ENCODE results near the gene WDR77.

The WDR77 gene

DNA sequence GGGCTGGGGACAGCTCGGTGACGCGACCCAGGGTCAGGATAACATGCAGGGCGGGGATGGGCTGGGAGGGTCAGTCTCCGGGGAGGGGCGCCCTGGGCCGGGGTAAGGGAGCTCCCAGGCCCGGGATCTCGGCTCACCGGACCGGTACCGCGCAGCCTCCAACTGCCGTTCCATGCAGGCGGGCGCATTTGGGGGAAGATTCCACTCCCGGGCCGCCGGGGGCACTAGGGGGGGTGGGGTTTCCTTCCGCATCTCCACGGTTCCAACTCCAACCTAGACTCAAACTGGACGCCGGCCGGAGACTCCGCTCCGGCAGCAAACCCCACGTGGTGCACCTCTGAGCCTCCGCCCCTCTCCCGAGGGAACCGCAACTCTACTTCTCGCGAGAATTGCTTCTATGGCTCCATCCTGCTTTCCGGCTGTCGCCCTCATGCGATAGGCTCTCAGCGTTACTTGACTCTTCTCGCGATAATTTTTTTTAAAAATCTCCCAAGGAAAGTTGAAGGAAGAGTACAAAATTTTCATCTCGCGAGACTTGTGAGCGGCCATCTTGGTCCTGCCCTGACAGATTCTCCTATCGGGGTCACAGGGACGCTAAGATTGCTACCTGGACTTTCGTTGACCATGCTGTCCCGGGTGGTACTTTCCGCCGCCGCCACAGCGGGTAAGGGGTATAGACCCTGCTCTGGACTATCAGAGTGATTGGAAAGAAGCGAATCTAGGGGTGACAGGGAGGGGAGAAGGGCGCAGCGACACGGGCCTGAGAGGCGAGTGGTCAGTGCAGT, at the start of gene WDR77, which contains the start of gene ATP5PB:
TSS of gene WDR77 (minus strand) at position 339 of the 785 bp plus-strand sequence. CDS start at position 252, 87 bp downstream.
TSS of gene ATP5PB (plus strand) at position 547 of the 785 bp plus-strand sequence. CDS start at position 625, 78 bp downstream.
- Histone ChIP-seq H3K27ac (ENCODE audit: low read length) (peak within 1 kb of the TSS; percentile 80), H3K9ac (ENCODE audit: low read length in 2 of 2) (peak within 1 kb of the TSS; percentile 100), H3K36me3 (ENCODE audit: control insufficient read depth in 2 of 2, insufficient read depth in 2 of 2, low read length in 2 of 2) (peaks cover 13 to 18% of the 10 kb centered on the region in 2 donors), H3K9me3 (ENCODE audit: control insufficient read depth in 2 of 2, low read length in 2 of 2) (no peaks in the 10 kb centered on the region), H3K4me1 (ENCODE audit: control insufficient read depth, insufficient read depth, low read length) (peaks cover 24% of the 10 kb centered on the region), H3K4me3 (ENCODE audit: low read length in 2 of 2) (peak within 1 kb of the TSS; percentile 93 to 99), H3K27me3 (ENCODE audit: control insufficient read depth in 1 of 2, insufficient read depth in 2 of 2, low read length in 2 of 2) (no peaks in the 10 kb centered on the region)

DNA sequence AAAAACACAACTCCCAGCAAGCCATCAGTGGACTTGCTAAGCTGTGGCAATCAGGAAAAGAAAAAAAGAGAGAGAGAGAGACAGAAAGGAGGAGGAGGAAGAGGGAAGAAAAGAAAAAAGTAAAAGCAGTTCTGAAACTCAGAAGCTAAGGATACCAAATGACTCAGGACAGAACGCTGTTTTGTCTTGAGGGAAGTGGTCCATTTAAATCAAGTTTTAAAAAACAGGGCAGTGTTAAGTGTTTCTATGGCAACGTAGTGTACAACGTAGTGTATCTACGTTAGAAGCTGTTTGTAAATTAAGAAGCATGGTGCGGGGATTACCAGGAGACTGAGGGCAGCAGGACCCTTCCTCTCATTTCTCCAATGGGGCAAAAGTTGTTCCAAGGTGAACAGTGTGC, 48.5 kb upstream of the WDR77 start:
- H3K9ac ChIP-seq (ENCODE audit: low read length in 2 of 2), result no peak overlapping the region
- no peak overlapping the region for H3K4me3 ChIP-seq (ENCODE audit: low read length in 2 of 2)
- H3K36me3 ChIP-seq (ENCODE audit: control insufficient read depth in 2 of 2, insufficient read depth in 2 of 2, low read length in 2 of 2), result no peaks in the 10 kb centered on the region
- H3K9me3 ChIP-seq (ENCODE audit: control insufficient read depth in 2 of 2, low read length in 2 of 2), result no peaks in the 10 kb centered on the region
- no peaks in the 10 kb centered on the region for H3K27me3 ChIP-seq (ENCODE audit: control insufficient read depth in 1 of 2, insufficient read depth in 2 of 2, low read length in 2 of 2)
- no peak overlapping the region for H3K27ac ChIP-seq (ENCODE audit: low read length)
- H3K4me1 ChIP-seq (ENCODE audit: control insufficient read depth, insufficient read depth, low read length), result no peaks in the 10 kb centered on the region

GRCh38 chr1:111496398-111496797, 47.3 kb upstream of the WDR77 start:
- H3K9ac ChIP-seq (ENCODE audit: low read length in 2 of 2), result no peak overlapping the region
- H3K9me3 ChIP-seq (ENCODE audit: control insufficient read depth in 2 of 2, low read length in 2 of 2), result no peaks in the 10 kb centered on the region
- no peaks in the 10 kb centered on the region for H3K36me3 ChIP-seq (ENCODE audit: control insufficient read depth in 2 of 2, insufficient read depth in 2 of 2, low read length in 2 of 2)
- no peak overlapping the region for H3K4me3 ChIP-seq (ENCODE audit: low read length in 2 of 2)
- no peaks in the 10 kb centered on the region for H3K27me3 ChIP-seq (ENCODE audit: control insufficient read depth in 1 of 2, insufficient read depth in 2 of 2, low read length in 2 of 2)
- H3K27ac ChIP-seq (ENCODE audit: low read length), result no peak overlapping the region
- H3K4me1 ChIP-seq (ENCODE audit: control insufficient read depth, insufficient read depth, low read length), result no peaks in the 10 kb centered on the region

DNA sequence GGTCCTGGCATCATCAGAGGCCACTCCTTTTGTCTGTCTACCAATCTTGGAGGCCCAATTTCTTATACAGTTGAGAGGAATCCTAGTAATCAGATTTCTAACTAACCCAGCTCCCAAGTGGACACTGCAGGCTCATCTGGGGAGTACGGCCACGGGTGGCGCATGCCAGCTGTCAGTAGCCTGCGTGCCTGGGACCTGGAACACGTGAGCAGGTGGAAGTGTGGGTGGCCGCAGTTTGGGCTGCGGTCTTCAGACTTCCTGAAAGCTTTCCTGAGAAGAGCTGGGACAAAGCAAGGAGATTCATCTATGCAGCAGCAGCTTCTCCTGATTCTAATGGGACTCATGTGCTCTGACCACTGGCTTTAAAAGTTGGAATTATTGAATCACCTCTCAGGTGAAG, 42.0 kb upstream of the WDR77 start:
- no peaks in the 10 kb centered on the region for H3K27me3 ChIP-seq (ENCODE audit: control insufficient read depth in 1 of 2, insufficient read depth in 2 of 2, low read length in 2 of 2)
- no peaks in the 10 kb centered on the region for H3K9me3 ChIP-seq (ENCODE audit: control insufficient read depth in 2 of 2, low read length in 2 of 2)
- H3K27ac ChIP-seq (ENCODE audit: low read length), result no peak overlapping the region
- H3K4me3 ChIP-seq (ENCODE audit: low read length in 2 of 2), result no peak overlapping the region
- H3K4me1 ChIP-seq (ENCODE audit: control insufficient read depth, insufficient read depth, low read length), result no peaks in the 10 kb centered on the region
- H3K36me3 ChIP-seq (ENCODE audit: control insufficient read depth in 2 of 2, insufficient read depth in 2 of 2, low read length in 2 of 2), result no peaks in the 10 kb centered on the region
- H3K9ac ChIP-seq (ENCODE audit: low read length in 2 of 2), result no peak overlapping the region

DNA sequence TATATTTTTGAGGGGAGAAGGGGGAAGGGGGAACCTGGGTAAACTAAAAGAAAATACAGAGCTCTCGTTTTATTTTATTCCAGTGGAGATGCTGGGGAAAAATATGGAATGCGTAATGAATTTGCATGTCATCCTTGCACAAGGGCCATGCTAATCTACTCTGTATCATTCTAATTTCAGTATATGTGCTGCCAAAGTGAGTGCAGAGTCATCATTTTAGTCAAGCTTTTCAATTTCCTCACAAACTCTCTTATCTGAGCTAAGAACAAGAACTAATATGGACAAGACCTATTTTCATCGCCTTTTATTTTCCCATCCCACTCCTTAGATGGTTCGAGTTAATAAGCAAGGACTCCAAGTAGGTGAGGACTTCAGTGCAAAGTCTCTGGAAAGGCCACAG, 41.2 kb upstream of the WDR77 start:
- Histone ChIP-seq H3K27ac (ENCODE audit: low read length) (no peak overlapping the region), H3K4me3 (ENCODE audit: low read length in 2 of 2) (no peak overlapping the region), H3K9ac (ENCODE audit: low read length in 2 of 2) (no peak overlapping the region), H3K27me3 (ENCODE audit: control insufficient read depth in 1 of 2, insufficient read depth in 2 of 2, low read length in 2 of 2) (no peaks in the 10 kb centered on the region), H3K9me3 (ENCODE audit: control insufficient read depth in 2 of 2, low read length in 2 of 2) (no peaks in the 10 kb centered on the region), H3K4me1 (ENCODE audit: control insufficient read depth, insufficient read depth, low read length) (no peaks in the 10 kb centered on the region), H3K36me3 (ENCODE audit: control insufficient read depth in 2 of 2, insufficient read depth in 2 of 2, low read length in 2 of 2) (no peaks in the 10 kb centered on the region)

DNA sequence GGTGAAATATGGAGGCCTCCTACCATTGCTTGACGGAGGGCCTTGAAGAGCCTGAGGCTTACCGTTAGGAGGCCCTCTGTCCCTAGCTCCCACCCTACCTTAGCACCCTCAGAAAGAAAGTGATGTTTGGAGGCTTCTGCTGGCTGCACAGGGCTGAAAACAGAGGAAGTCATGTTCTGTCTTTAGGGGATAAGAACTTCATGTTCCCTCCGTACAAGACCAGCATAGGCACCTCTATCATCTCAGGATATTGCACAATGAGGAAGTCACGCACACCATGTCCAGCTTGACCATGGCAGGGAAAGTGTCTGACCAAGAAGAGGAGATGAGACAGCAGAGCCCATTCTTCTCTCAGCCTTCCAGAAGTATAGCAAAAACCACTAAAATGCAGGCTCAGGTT, 40.5 kb upstream of the WDR77 start:
- Histone ChIP-seq H3K4me3 (ENCODE audit: low read length in 2 of 2) (no peak overlapping the region), H3K4me1 (ENCODE audit: control insufficient read depth, insufficient read depth, low read length) (no peaks in the 10 kb centered on the region), H3K9me3 (ENCODE audit: control insufficient read depth in 2 of 2, low read length in 2 of 2) (no peaks in the 10 kb centered on the region), H3K27me3 (ENCODE audit: control insufficient read depth in 1 of 2, insufficient read depth in 2 of 2, low read length in 2 of 2) (no peaks in the 10 kb centered on the region), H3K36me3 (ENCODE audit: control insufficient read depth in 2 of 2, insufficient read depth in 2 of 2, low read length in 2 of 2) (no peaks in the 10 kb centered on the region), H3K27ac (ENCODE audit: low read length) (no peak overlapping the region), H3K9ac (ENCODE audit: low read length in 2 of 2) (no peak overlapping the region)

GRCh38 chr1:111488669-111489068, 39.6 kb upstream of the WDR77 start:
- H3K27ac ChIP-seq (ENCODE audit: low read length), result no peak overlapping the region

DNA sequence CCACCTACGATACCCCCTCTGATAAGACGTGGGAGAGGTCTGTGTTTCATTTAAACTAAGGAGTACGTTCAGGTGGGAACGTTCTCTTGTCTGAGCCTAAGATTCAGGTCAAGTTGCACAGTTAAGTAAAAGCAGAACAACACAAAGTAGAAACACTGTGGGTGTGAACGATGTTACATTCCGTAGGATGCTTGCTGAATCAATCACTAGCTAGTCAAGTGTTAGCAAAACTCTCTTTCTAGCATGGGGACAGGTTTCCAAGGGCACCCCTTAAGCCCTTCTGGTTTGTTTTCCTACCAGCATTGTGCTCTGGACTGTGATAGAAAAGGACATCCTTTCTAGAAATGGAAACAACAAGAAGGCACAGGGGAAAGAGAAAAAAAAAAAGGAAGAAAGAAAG, 38.1 kb upstream of the WDR77 start:
- H3K4me3 ChIP-seq (ENCODE audit: low read length in 2 of 2), result no peak overlapping the region
- H3K9me3 ChIP-seq (ENCODE audit: control insufficient read depth in 2 of 2, low read length in 2 of 2), result no peaks in the 10 kb centered on the region
- H3K27me3 ChIP-seq (ENCODE audit: control insufficient read depth in 1 of 2, insufficient read depth in 2 of 2, low read length in 2 of 2), result no peaks in the 10 kb centered on the region
- no peak overlapping the region for H3K27ac ChIP-seq (ENCODE audit: low read length)
- H3K4me1 ChIP-seq (ENCODE audit: control insufficient read depth, insufficient read depth, low read length), result no peaks in the 10 kb centered on the region
- H3K9ac ChIP-seq (ENCODE audit: low read length in 2 of 2), result no peak overlapping the region
- H3K36me3 ChIP-seq (ENCODE audit: control insufficient read depth in 2 of 2, insufficient read depth in 2 of 2, low read length in 2 of 2), result no peaks in the 10 kb centered on the region

More at GRCh38 chr1:111488669-111489068, 39.6 kb upstream of the WDR77 start:
- Histone ChIP-seq H3K9ac (ENCODE audit: low read length in 2 of 2) (no peak overlapping the region), H3K36me3 (ENCODE audit: control insufficient read depth in 2 of 2, insufficient read depth in 2 of 2, low read length in 2 of 2) (no peaks in the 10 kb centered on the region), H3K27me3 (ENCODE audit: control insufficient read depth in 1 of 2, insufficient read depth in 2 of 2, low read length in 2 of 2) (no peaks in the 10 kb centered on the region), H3K4me1 (ENCODE audit: control insufficient read depth, insufficient read depth, low read length) (no peaks in the 10 kb centered on the region), H3K9me3 (ENCODE audit: control insufficient read depth in 2 of 2, low read length in 2 of 2) (no peaks in the 10 kb centered on the region), H3K4me3 (ENCODE audit: low read length in 2 of 2) (no peak overlapping the region)

GRCh38 chr1:111486431-111486830, 37.4 kb upstream of the WDR77 start:
- Histone ChIP-seq H3K36me3 (ENCODE audit: control insufficient read depth in 2 of 2, insufficient read depth in 2 of 2, low read length in 2 of 2) (no peaks in the 10 kb centered on the region), H3K9me3 (ENCODE audit: control insufficient read depth in 2 of 2, low read length in 2 of 2) (no peaks in the 10 kb centered on the region), H3K4me1 (ENCODE audit: control insufficient read depth, insufficient read depth, low read length) (no peaks in the 10 kb centered on the region), H3K27ac (ENCODE audit: low read length) (no peak overlapping the region), H3K4me3 (ENCODE audit: low read length in 2 of 2) (no peak overlapping the region), H3K27me3 (ENCODE audit: control insufficient read depth in 1 of 2, insufficient read depth in 2 of 2, low read length in 2 of 2) (no peaks in the 10 kb centered on the region), H3K9ac (ENCODE audit: low read length in 2 of 2) (no peak overlapping the region)

DNA sequence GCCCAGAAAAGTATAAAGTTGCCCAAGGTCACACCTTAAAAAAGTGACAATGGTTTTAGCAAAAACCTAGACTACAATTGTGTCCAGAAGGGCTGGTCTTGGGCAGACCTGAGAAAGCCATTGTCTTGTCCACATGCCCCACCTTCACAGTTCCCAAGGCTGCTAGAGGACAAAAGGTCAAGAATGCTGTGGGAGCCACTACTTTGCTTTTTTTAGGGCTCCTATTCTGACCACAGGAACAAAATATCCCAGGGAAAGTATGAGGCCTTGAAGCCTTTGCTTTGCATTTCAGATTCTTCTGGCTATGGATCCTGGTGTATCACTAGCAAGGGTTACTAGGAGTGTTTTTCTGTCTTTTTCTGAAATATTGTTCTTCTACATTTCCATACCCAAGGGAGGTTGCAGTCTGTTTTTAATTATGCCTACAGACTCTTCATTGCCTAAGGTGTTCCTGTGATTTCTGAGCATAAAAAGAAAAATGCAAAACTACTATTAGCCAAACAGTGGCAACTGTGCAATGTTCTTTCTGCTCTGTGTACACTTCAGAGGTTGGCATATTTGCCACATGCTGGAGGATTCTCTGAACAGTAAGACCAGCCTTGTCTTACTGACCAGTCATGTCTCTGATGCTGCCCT, 35.5 kb upstream of the WDR77 start:
- Histone ChIP-seq H3K4me1 (ENCODE audit: control insufficient read depth, insufficient read depth, low read length) (no peaks in the 10 kb centered on the region), H3K27ac (ENCODE audit: low read length) (no peak overlapping the region)

GRCh38 chr1:111483876-111484275, 34.8 kb upstream of the WDR77 start:
- no peak overlapping the region for H3K9ac ChIP-seq (ENCODE audit: low read length in 2 of 2)
- no peaks in the 10 kb centered on the region for H3K4me1 ChIP-seq (ENCODE audit: control insufficient read depth, insufficient read depth, low read length)
- H3K36me3 ChIP-seq (ENCODE audit: control insufficient read depth in 2 of 2, insufficient read depth in 2 of 2, low read length in 2 of 2), result no peaks in the 10 kb centered on the region
- no peaks in the 10 kb centered on the region for H3K9me3 ChIP-seq (ENCODE audit: control insufficient read depth in 2 of 2, low read length in 2 of 2)
- no peak overlapping the region for H3K27ac ChIP-seq (ENCODE audit: low read length)
- H3K27me3 ChIP-seq (ENCODE audit: control insufficient read depth in 1 of 2, insufficient read depth in 2 of 2, low read length in 2 of 2), result no peaks in the 10 kb centered on the region
- H3K4me3 ChIP-seq (ENCODE audit: low read length in 2 of 2), result no peak overlapping the region

More for the DNA sequence above, 35.5 kb upstream of the WDR77 start:
- no peaks in the 10 kb centered on the region for H3K9me3 ChIP-seq (ENCODE audit: control insufficient read depth in 2 of 2, low read length in 2 of 2)
- H3K9ac ChIP-seq (ENCODE audit: low read length in 2 of 2), result no peak overlapping the region
- H3K27me3 ChIP-seq (ENCODE audit: control insufficient read depth in 1 of 2, insufficient read depth in 2 of 2, low read length in 2 of 2), result no peaks in the 10 kb centered on the region
- H3K36me3 ChIP-seq (ENCODE audit: control insufficient read depth in 2 of 2, insufficient read depth in 2 of 2, low read length in 2 of 2), result no peaks in the 10 kb centered on the region
- H3K4me3 ChIP-seq (ENCODE audit: low read length in 2 of 2), result no peak overlapping the region
